GM19043 (cell line): Measurements from ENCODE around the gene CRB2.
"Not testable (repeated sequence)": the region's sequence is repeated elsewhere in the genome, so short reads cannot be mapped to it uniquely, and the experiment has no call there.

Experiments used
- ATAC-seq: cut with Tn5 transposase; IDR thresholded peaks from one replicate; pipeline ENCODE4 v1.9.1; 2021; ENCODE audit warnings: low read depth; ENCODE audit not compliant: unreplicated experiment

Gene CRB2

DNA sequence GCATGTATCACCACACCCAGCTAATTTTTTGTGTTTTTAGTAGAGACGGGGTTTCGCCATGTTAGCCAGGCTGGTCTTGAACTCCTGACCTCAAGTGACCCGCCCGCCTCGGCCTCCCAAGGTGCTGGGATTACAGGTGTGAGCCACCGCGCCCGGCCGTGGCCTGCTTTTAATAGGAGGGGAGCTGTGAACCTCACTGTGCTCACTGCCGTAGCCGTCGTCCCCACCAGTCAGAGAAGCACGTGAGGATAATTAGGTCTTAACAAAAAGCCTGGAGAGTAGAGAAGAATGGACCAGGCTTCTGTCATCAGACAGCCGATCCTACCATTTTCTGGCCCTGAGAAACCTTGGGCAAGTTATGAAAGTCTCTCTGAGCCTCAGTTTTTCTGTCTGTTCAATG is 42.9 kb downstream of the CRB2 start:
- ATAC-seq, result not testable (repeated sequence)

DNA sequence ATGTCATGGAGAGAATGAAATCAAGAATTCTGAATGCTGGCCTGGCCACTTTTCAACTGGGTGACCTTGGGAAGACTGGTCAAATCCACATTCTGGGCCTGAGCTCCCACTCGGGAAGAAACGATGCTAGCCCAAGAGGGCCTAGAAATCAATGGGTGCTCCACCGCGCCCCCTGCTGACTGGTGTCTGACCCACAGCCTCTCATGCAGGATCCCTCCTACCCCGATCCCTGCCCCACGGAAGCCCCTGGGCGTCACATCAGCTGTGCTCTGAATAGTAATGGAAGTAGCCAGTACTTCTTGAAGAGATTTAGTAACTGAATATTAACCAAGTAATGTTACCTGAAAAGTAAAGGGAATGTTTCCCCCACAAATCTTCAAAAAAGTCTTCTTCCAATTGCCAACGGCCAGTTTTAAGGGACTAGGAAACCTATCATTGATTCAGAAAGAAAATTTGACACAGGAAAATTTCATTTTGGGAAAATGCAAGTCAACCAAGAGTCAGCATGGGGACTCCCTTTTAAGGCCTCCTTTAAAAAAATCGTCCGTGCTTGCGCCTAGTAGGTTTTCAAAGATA is 43.9 kb downstream of the CRB2 start:
- ATAC-seq, result no peak

DNA sequence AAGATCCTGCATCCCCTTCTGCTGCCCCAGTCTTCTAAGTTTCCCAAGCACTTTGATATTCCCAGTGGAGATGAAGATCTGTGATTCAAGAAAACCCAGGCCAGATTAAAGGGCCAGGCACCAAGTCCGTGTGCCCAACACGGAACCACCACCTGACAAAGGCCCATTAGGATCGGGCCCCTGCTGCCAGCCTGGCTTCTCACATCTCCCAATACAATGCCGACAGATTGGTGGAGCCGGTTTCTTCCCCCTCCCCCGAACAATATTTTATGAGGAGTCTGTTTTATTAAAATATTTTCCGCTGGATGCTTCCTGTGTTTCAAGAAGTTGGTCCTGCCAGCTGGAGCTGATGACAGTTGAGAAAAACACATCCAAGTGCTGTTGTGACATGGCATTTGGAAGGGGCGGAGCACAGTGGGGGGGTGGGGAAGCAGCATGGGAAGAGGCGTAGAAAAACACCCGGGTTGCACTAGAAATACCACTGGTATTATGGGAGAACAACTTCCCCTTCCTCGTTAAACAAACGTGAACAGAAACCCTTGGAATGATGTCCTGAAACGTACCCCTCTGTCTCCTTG is 45.0 kb downstream of the CRB2 start:
- no peak for ATAC-seq

DNA sequence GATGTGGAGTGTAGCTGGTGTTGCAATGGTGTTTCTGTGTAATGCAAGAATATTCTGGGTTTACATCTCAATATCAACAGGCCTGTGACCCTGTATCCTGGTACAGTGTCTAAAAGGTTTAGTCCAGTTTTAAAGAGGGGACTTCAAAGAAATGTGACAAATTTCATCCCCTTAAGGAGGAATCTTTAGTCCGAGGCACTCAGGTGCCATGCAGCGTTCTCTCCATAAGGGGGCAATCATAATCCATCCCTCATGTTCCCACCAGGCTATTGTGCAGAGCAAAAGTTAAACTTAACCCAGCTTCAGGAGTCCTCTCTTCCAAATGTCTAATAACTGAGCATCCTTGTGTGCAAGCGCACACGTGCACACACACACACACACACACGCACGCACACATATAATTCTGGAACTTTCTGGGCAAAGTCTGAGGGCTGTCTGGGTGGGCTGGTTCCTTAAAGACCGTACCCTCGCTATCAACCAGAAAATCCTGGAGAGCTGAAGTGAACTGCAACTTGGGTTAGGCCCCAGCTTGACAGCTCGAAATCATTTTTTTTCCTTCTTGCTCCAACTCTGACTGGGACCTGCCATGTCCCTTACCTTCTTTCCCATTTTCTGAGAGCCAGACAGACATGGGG is 46.0 kb downstream of the CRB2 start:
- no peak for ATAC-seq

DNA sequence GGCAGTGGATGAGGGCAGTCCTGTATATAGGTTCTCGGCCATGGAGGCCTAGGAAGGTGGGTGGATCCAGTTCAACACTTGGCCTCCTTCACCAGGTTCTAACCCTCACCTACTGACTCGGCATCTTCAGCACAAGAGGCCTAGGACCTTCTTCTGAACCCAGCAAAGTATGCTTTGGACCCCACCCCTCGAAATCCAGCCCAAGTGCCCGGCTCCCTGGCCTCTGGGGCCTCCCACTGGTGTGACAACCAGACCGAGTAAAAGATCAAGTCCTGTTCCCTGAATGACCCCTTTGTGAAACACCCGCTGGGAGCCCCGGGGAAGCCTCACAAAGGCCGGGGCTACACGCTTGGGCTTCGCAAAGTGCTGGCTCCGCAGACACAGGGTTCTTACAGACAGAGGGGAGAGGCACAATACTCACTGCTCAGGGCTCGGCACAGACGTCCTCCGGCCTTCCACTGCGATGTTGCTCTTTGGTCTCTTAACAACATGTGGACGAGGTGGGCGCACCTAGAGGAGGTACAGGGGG is 47.0 kb downstream of the CRB2 start:
- no peak for ATAC-seq

DNA sequence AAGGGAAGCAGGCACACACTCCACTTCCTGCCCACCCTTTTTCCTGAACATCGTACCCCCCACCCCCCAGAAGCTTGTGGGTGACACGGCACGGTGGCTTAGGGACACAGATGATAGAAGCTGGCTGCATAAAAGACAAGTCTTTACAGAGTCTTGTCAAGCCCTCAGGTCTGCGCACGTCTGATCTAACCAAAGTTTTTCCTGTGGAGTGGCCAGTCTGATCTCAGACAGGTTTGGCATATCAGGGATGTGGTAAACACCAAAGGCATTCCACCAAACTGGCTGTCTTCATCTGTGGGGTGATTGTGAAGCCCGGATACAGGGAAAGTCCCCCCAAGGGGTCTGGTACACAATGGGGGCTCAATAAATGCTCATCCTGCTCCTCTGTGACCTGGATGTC is 50.0 kb downstream of the CRB2 start:
- ATAC-seq, result no peak

DNA sequence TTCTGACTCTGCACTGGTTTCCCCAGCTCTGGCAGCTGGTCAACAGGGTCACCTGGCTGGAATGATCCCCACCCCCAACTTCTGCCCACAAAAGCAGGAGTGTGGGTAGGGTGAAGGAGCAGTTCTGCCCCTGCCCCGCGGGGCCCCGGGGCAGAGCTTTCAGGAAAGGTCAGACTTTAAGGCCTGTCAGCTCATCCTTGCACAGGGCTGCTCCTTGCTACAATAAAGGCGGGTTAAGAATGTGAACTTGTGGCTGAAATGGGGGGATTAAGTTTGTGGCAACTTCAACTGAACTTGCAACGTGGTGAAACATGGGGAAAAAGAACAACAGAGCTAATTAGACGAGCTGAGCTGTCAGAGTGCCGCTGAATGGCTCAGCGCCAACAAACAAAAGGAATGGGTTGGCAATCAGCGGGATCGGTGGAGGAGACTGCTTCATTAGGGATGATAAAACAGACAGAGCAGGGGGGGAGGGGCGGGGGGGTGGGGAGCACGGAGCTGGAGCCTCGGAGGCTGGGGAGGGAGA is 50.8 kb downstream of the CRB2 start:
- no peak for ATAC-seq

DNA sequence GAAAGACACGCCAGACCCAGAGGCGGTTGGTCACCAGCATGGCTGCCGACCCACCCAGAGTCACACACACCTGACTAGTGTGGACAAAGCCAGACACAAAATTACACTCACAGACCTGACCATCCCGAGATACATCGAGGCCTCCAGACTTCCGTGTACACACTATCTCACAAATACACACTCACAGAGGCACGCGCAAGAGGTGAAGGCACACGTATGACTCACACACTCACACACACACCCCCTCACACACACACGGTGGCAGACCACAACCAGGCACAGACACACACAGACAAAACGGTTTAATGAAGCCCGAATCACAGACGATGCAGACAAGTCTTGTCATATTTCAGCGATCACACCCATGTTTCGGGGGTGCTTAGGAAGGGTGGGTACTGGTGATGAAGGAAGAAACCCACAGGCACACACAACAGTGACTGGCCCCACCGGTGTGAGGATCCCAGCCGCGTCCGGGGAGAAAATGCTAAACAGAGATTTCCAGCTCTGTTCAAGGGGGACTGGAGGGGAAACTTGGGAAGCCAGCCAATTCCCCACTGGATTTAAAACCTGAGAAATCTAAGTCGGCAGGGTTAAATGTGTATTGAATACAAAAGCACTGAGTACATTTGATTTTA is 51.3 kb downstream of the CRB2 start:
- no peak for ATAC-seq

DNA sequence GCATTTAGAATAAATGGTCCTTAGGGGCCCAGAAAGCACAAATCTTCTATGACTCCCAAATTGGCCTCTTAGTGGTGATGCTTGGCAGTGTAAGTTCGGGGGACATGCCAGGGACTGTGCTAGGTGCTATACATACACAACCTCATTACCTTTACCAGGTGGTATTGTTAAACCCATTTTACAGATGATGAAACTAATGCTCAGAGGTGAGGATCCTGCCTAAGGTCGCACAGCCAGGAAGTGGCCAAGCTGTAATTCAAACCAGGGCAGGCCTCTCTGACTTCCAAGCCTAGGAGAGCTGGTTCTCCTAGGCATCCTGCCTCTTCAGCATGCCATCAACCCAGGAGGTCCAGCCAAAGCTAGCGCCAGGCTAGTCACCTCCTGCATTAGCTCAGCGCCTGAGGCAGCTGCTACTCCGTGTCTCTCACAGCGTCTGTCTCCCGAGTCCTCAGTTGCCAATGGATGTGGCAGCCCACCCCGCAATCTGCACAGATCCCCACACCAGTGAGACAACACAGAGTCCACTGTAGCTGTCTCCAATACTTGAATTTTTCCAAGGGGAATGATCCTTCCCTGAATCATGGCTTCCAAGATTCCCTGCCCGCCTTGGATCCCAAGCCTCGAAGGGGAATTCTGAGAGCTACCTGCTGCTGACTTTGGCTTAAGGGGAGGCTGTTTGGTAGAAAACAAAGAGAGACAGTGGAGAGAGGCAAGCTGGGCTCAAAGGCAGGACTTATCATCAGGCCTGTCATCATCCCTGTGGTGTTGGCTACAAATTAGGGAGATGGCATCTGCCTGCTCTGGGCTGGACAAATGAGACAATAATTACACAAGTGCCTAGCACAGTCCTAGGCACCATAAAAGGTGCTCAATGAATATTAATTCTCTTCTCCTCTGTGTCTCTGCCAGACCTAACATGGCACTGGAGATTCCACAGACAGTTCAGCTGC is 52.6 kb downstream of the CRB2 start:
- no peak for ATAC-seq

DNA sequence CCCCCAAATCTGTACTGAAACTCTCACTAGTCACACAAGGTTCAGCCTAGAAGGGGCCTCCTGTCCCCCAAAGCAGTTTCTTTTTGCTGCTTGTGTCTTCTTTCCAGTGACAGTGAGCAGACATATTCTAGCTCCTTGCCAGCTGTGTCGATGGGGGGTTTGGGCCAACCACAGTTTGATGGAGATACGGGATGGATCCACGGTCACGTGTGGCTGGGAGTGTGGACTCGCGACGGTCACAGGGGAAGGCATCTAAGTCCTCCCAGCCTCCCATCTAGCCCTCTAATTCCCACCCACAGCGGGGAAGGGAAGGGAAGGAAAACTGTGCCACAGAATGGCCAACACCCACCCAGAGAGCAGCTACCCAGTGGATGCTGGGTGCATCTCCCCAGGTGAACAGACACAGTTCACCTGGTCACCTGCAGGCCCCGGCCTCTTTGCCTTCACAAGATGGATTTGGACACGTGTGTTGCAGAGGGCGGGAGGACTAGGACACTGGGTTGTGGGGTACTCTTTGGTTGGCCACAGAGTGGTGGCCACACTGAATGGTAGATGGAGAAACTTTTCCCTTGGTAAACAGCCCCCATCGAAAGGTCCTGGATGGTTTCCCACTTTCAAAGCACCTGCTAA is 54.4 kb downstream of the CRB2 start:
- no peak for ATAC-seq

DNA sequence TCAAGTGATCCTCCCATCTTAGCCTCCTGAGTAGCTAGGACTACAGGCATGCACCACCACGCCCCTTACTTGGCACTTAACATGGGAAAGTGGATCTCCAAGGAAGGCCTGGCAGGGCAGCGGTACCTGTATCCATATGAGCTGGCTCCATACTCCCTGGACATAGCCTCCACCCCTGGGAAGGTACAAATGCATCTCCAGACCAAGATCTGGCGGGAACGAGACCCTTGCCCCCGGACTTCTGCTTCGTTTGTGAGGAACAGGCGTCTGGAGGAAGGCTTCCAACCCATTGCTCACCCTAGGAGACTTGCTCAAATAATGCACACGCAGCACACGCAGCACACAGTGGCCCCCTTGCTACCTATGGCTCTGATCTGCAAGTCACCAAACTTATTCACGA is 55.2 kb downstream of the CRB2 start:
- no peak for ATAC-seq

DNA sequence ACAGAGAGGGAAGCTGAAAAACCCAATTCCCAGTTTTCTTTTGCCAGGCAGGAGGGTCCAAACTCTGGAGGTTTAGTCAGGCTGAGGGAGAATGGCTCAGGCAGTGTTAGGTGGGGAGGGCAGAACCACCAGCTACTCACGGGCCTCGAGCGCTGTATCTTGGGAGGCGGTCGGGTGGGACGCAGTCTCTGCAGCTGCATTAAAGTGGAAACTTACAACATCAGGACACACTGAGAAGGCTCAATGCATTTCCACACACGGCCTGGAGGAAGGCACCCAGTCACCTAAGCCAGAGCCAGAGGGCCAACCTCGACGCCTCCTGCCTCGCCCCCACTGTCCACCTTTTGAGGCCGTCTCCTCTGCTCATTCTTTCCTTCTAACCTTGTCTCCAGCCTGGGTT is 55.6 kb downstream of the CRB2 start:
- no peak for ATAC-seq

DNA sequence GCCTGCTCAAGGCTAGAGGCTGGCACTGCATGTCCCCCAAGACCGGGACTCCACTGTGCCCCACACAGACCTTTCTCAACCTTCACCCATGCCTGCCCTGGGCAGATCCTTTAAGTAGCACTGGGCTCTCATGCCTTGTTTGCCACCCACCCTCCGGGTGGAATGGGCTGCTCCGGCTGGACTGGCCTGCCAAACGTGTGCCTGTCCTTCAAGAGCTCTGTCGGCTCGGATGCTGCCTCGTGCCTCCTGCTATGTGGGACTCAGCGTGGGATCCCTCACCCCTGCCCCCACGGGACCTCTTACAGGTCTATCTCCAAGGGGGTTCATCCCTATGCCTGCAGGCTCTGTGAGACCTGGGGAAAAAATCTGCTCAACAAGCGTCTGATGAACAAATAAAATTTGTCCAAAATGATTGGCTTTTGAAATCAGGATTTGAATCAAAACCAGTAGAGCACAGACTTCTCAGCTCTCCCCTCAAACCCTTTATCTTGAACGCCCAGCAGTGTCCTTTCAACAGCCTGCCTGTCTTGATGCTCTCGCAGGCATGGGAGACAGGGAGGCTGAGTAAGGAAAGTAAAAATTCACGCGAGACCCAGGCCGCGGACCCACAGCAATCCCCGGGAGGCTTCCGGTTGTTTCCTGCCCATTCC is 56.3 kb downstream of the CRB2 start:
- no peak for ATAC-seq

DNA sequence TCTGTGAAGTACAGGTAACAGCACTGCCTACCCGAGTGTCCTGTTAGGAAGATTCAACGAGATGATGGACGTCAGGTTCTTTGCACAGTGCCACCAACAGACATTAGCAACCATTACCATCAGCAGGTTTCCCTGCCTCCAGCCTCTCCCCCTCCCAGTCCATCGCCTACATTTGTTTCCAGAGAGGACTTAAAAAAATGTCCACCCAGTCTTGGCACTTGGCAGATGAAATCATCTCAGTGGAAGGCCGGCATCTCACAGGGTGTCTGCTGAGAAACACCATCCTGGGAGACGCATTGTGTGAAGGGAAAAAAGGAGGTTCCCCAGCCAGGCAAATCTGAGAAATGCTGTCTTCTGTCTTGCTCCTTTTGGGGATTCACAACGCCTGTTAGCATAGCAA is 58.2 kb downstream of the CRB2 start:
- ATAC-seq, result no peak

DNA sequence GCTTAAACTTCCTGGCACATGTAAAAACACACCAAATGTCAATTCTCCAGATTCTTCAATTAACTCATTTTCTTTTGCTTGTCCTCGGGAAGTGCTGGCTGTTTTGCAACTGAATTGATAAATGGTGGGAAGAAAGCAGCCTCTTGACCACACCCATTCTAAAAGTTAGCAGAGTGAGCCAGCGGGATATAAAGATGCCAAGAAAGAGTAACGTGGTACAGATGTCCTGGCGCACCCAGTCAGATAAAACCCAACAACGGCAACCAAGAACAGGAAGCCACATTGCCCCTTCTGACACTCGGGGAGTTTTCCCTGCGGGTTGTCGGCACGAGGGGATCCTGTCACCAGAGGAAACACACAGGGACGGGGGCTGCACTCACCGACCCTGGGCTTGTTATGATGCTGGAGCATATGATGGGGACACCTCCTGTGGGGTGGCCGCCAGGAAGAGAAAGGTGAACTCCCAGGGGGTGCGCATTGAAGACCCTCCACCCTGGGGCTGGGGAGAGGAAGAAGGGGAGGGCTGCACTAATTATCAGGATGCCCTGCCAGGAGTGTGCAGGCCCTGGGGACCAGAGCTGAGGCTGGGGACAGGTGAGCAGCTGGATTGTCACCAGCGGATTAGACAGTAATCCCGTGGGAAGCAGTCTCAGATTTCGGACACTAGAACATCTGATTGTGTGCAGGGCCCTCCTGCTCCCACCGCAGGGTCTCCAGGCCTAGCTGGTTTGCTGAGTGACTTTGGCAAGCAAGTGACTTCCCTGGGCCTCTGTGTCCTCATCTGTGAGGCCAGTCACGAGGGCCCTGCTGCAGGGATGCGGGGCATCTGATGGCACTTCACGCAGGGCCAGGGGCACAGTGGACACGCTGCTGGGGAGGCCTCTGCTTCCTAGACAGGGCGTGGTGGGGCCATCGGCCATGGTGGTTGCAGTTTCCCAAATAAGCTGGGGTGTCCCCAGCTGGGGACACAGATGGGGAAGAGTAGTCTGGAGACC is 59.2 kb downstream of the CRB2 start:
- no peak for ATAC-seq

DNA sequence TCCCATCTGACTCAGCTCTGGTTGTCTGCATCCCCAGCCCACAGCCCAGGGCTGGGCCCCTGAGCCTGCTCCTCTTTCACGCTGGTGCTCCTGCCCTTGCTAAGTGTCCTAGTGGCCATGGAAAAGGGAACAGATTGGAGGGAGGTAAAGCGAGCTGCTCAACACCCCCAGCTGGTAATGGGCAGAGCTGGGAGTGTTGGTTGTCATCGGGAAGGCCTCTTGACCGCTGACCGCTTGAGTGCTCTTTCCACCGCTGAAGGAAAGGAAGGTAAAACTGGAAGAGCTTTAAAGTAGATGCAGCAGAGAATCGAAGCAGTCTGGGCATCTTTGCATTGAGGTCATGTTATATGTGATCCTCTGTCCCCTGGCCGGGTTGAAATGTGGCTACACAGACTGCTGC is 60.2 kb downstream of the CRB2 start:
- ATAC-seq, result no peak

DNA sequence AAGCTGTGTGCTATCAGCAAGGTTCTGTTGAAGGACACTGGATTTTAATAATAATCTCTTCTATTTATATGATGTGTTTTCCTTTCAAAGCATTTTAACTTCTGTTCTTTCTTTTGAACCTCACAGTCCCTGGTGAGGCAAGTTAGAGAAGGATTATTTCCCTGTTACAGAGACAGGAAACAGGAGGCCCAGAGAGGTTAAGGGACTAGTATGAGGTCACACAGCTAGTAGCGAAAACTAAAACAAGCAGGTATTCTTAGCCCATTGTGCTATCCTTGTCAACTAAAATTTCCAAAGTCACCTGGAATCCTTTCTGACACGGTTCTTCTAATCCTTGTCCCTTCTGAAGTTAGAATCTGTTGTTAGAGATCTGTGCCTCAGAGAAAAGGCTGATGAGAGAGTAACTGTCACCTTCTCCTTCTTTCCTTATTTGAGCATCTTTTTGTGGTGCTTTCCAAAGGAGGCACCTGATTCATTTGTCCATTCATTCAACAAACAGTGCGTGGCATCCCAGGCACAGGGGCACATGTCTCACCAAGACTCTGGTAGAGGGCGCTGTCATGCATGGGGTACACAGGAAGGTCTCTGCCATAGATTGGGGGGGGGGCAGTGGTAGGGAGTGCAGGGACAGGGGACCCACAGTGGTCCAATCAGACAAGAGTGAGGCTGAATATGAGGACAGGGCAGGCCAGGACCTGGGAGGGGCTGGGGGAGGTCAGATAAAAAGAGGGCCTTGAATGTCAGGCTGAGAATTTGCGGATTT is 61.5 kb downstream of the CRB2 start:
- ATAC-seq, result no peak

DNA sequence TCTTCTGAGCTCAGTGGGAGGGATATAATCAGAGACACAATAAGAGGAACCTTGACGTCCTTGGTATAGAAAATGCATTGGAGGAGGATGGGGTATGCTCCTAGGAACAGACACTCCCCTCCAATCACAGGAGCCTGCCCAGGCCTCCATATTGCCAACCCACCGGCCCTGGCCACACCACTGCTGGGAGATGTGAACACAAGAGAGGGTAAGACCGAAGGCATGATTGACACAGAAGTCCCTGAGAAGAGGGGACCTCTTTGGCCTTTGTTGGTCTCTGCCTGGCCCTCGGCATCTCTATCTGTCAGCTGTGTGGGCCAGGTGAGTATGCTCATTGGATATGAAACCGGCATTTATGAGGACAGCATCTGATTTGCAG is 62.0 kb downstream of the CRB2 start:
- no peak for ATAC-seq
